Thyroid gland (tissue), 4 donors: Measurements from ENCODE around the gene ACAP1.
"Not testable (repeated sequence)": the region's sequence is repeated elsewhere in the genome, so short reads cannot be mapped to it uniquely, and the experiment has no call there.

Source experiments
- POLR2A ChIP-seq, 2 donors: fragments of 450-650 bp; IDR thresholded peaks; one replicate each; pipeline ENCODE4 v1.6.1; 2017; ENCODE audit warnings: antibody characterized with exemption in 2 of 2, mild to moderate bottlenecking in 2 of 2, moderate library complexity in 1 of 2
- TF ChIP-seq, protein P1 (sequence below), 6 experiments: fragments of 200-600 bp in 3 of 6; fragments of 450-650 bp in 3 of 6; sonication (generic) in 3 of 6; IDR thresholded peaks; one replicate each; pipeline ENCODE4 v1.5.1; 2016 to 2019; ENCODE audit warnings: antibody characterized with exemption in 6 of 6, mild to moderate bottlenecking in 2 of 6, inconsistent platforms in 1 of 6, moderate library complexity in 1 of 6

DNA sequence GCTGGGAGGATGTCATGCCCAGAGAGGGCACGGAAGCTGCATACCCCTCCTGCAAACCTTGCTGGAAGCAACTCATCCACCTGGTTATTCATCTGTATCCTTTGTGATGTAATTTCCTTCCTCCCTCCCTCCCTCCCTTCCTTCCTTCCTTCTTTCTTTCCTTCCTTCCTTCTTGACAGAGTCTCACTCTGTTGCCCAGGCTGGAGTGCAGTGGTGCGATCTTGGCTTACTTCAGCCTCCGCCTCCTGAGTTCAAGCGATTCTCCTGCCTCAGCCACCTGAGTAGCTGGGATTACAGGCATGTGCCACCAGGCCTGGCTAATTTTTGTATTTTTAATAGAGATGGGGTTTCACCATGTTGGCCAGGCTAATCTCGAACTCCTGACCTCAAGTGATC, 32.3 kb downstream of the ACAP1 start:
- TF ChIP-seq, protein P1, sequence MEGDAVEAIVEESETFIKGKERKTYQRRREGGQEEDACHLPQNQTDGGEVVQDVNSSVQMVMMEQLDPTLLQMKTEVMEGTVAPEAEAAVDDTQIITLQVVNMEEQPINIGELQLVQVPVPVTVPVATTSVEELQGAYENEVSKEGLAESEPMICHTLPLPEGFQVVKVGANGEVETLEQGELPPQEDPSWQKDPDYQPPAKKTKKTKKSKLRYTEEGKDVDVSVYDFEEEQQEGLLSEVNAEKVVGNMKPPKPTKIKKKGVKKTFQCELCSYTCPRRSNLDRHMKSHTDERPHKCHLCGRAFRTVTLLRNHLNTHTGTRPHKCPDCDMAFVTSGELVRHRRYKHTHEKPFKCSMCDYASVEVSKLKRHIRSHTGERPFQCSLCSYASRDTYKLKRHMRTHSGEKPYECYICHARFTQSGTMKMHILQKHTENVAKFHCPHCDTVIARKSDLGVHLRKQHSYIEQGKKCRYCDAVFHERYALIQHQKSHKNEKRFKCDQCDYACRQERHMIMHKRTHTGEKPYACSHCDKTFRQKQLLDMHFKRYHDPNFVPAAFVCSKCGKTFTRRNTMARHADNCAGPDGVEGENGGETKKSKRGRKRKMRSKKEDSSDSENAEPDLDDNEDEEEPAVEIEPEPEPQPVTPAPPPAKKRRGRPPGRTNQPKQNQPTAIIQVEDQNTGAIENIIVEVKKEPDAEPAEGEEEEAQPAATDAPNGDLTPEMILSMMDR (IDR thresholded peaks at IDR 0.05) = not testable (repeated sequence)
- TF ChIP-seq POLR2A (IDR thresholded peaks at IDR 0.05) = not testable (repeated sequence)
